HEK293 (cell line): ENCODE data around the gene REEP6.

Experiments
- ELK4 ChIP-seq: IDR thresholded peaks from 2 replicates; pipeline ENCODE4 v1.6.1; 2011; ENCODE audit warnings: mild to moderate bottlenecking, low read depth, low read length, borderline replicate concordance
- GLIS2 ChIP-seq: fragments of 450-650 bp; formaldehyde crosslinking; IDR thresholded peaks from 2 replicates; pipeline ENCODE4 v1.5.1; 2016; ENCODE audit warnings: missing biosample characterization, missing genetic modification characterization
- KLF8 ChIP-seq: fragments of 450-650 bp; formaldehyde crosslinking; IDR thresholded peaks from 2 replicates; pipeline ENCODE4 v1.5.1; 2016; ENCODE audit warnings: missing biosample characterization, missing genetic modification characterization
- MEIS1 ChIP-seq: sonication (generic); formaldehyde crosslinking; IDR thresholded peaks from 2 replicates; pipeline ENCODE4 v1.8.1; 2022; ENCODE audit warnings: missing genetic modification reagents, mild to moderate bottlenecking, borderline replicate concordance
- OVOL3 ChIP-seq: fragments of 450-650 bp; formaldehyde crosslinking; IDR thresholded peaks from 2 replicates; pipeline ENCODE4 v1.5.1; 2016; ENCODE audit warnings: missing biosample characterization, missing genetic modification characterization
- PBX3 ChIP-seq: sonication (generic); formaldehyde crosslinking; IDR thresholded peaks from 2 replicates; pipeline ENCODE4 v1.8.1; 2022; ENCODE audit warnings: mild to moderate bottlenecking, moderate library complexity, missing genetic modification reagents
- PRDM1 ChIP-seq: fragments of 450-650 bp; formaldehyde crosslinking; IDR thresholded peaks from 2 replicates; pipeline ENCODE4; 2016; ENCODE audit warnings: missing biosample characterization, missing genetic modification characterization
- TCF7L2 ChIP-seq: IDR thresholded peaks from 2 replicates; pipeline ENCODE4 v1.6.1; 2011; ENCODE audit warnings: low read depth, mild to moderate bottlenecking, inconsistent platforms, low read length, moderate library complexity, borderline replicate concordance
- ZBTB11 ChIP-seq: fragments of 450-650 bp; formaldehyde crosslinking; conservative IDR thresholded peaks from 2 replicates; pipeline ENCODE4 v1.5.1; 2016; ENCODE audit warnings: low read depth, missing biosample characterization, missing genetic modification characterization
- ZBTB20 ChIP-seq: fragments of 450-650 bp; formaldehyde crosslinking; IDR thresholded peaks from 2 replicates; pipeline ENCODE4 v1.5.1; 2016; ENCODE audit warnings: missing biosample characterization, missing genetic modification characterization
- ZEB2 ChIP-seq: fragments of 450-650 bp; formaldehyde crosslinking; IDR thresholded peaks from 2 replicates; pipeline ENCODE4 v1.5.1; 2016; ENCODE audit warnings: missing biosample characterization, missing genetic modification characterization
- ZFHX2 ChIP-seq: fragments of 450-650 bp; formaldehyde crosslinking; conservative IDR thresholded peaks from 2 replicates; pipeline ENCODE4 v1.5.1; 2016; ENCODE audit warnings: missing biosample characterization, missing genetic modification characterization
- ZFP37 ChIP-seq: fragments of 450-650 bp; formaldehyde crosslinking; IDR thresholded peaks from 2 replicates; pipeline ENCODE4 v1.5.1; 2016; ENCODE audit warnings: missing biosample characterization, missing genetic modification characterization
- ZNF132 ChIP-seq: fragments of 450-650 bp; formaldehyde crosslinking; IDR thresholded peaks from 2 replicates; pipeline ENCODE4 v1.5.1; 2017; ENCODE audit warnings: missing biosample characterization, missing genetic modification characterization, borderline replicate concordance
- ZNF266 ChIP-seq: fragments of 450-650 bp; formaldehyde crosslinking; IDR thresholded peaks from 2 replicates; pipeline ENCODE4 v1.5.1; 2016; ENCODE audit warnings: missing biosample characterization, missing genetic modification characterization, low read depth
- ZNF311 ChIP-seq: fragments of 450-650 bp; formaldehyde crosslinking; IDR thresholded peaks from 2 replicates; pipeline ENCODE4 v1.5.1; 2017; ENCODE audit warnings: missing biosample characterization, missing genetic modification characterization, borderline replicate concordance
- ZNF362 ChIP-seq: fragments of 450-650 bp; formaldehyde crosslinking; IDR thresholded peaks from 2 replicates; pipeline ENCODE4 v1.5.1; 2016; ENCODE audit warnings: missing biosample characterization, missing genetic modification characterization
- ZNF473 ChIP-seq: fragments of 450-650 bp; formaldehyde crosslinking; IDR thresholded peaks from 2 replicates; pipeline ENCODE4 v1.5.1; 2017; ENCODE audit warnings: missing biosample characterization, missing genetic modification characterization
- ZNF513 ChIP-seq: fragments of 450-650 bp; IDR thresholded peaks from 2 replicates; pipeline ENCODE4 v1.5.1; 2018; ENCODE audit warnings: missing biosample characterization, missing genetic modification characterization
- ZNF549 ChIP-seq: fragments of 450-650 bp; IDR thresholded peaks from 2 replicates; pipeline ENCODE4 v1.5.1; 2018; ENCODE audit warnings: missing biosample characterization, missing genetic modification characterization, mild to moderate bottlenecking, inconsistent platforms, moderate library complexity
- ZNF571 ChIP-seq: fragments of 450-650 bp; formaldehyde crosslinking; IDR thresholded peaks from 2 replicates; pipeline ENCODE4 v1.5.0; 2017; ENCODE audit warnings: missing biosample characterization, missing genetic modification characterization
- ZNF600 ChIP-seq: fragments of 450-650 bp; formaldehyde crosslinking; IDR thresholded peaks from 2 replicates; pipeline ENCODE4 v1.5.1; 2016; ENCODE audit warnings: missing biosample characterization, missing genetic modification characterization
- ZNF677 ChIP-seq: fragments of 450-650 bp; IDR thresholded peaks from 2 replicates; pipeline ENCODE4 v1.5.0; 2018; ENCODE audit warnings: missing biosample characterization, mild to moderate bottlenecking, missing genetic modification characterization, moderate library complexity
- ZNF76 ChIP-seq: fragments of 450-650 bp; formaldehyde crosslinking; IDR thresholded peaks from 2 replicates; pipeline ENCODE4; 2016; ENCODE audit warnings: low read depth, missing biosample characterization, missing genetic modification characterization, borderline replicate concordance
- ZNF776 ChIP-seq: fragments of 450-650 bp; formaldehyde crosslinking; IDR thresholded peaks from 2 replicates; pipeline ENCODE4 v1.5.0; 2017; ENCODE audit warnings: missing biosample characterization, missing genetic modification characterization, borderline replicate concordance
- ZNF830 ChIP-seq: fragments of 450-650 bp; IDR thresholded peaks from 2 replicates; pipeline ENCODE4 v1.5.0; 2018; ENCODE audit warnings: missing biosample characterization, missing genetic modification characterization, low read depth, mild to moderate bottlenecking, moderate library complexity
- TF ChIP-seq, protein P1 (sequence below): fragments of 450-650 bp; formaldehyde crosslinking; IDR thresholded peaks from 2 replicates; pipeline ENCODE4 v1.5.1; 2017; ENCODE audit warnings: missing biosample characterization, missing genetic modification characterization
- TF ChIP-seq, protein P2 (sequence below): fragments of 450-650 bp; formaldehyde crosslinking; IDR thresholded peaks from 2 replicates; pipeline ENCODE4 v1.5.1; 2016; ENCODE audit warnings: missing biosample characterization, missing genetic modification characterization

The REEP6 gene

DNA sequence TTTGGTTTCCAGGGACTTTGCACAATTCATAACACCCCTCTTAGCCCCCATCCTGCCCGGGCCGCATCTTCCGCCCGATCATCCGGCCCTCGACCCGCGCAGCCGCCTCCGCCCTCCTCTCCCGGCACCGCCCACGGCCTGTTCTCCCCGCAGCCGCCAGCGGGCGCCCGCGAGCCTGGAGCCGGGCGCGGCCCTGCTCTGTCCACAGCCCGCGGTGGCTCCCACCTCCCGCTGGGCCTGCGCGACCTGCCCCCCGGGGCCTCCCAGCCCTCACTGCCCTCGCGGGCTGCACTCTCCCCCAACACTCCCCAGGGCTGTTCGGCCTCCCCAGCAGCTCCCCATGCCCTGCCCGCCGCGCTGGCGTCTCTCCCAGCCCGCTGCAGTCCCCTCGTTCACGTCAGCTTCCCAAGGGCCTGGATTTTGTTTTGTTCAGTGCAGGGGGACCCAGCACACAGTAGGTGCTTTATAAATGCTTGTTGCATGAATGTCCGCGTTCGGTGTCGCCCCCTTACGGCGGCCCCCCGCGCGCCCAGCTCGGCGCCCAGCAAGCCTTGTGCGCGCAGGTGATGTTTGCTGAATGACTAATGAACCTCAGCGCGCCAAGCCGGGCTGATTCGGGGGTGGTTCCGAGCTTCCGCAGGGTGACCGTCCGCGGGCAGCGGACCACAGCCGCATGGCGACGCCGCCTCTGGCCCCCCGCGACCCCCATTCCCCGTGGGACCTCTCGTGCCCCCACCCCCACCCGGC, 45.6 kb upstream of the REEP6 start (continued):
- peak; percentile 39 for TF ChIP-seq ZNF600 (tag by site-specific recombination)
- no peak for TF ChIP-seq PRDM1
- no peak for TF ChIP-seq ZNF830 (tag by site-specific recombination)
- TF ChIP-seq OVOL3: no peak
- TF ChIP-seq ZNF549 (tag by site-specific recombination): no peak
- no peak for TF ChIP-seq ELK4
- TF ChIP-seq KLF8 (tag by site-specific recombination): peak; percentile 87
- TF ChIP-seq ZNF571 (tag by site-specific recombination): no peak
- no peak for TF ChIP-seq ZNF311
- no peak for TF ChIP-seq MEIS1 (CRISPR knock-in tag)
- TF ChIP-seq, protein P1, sequence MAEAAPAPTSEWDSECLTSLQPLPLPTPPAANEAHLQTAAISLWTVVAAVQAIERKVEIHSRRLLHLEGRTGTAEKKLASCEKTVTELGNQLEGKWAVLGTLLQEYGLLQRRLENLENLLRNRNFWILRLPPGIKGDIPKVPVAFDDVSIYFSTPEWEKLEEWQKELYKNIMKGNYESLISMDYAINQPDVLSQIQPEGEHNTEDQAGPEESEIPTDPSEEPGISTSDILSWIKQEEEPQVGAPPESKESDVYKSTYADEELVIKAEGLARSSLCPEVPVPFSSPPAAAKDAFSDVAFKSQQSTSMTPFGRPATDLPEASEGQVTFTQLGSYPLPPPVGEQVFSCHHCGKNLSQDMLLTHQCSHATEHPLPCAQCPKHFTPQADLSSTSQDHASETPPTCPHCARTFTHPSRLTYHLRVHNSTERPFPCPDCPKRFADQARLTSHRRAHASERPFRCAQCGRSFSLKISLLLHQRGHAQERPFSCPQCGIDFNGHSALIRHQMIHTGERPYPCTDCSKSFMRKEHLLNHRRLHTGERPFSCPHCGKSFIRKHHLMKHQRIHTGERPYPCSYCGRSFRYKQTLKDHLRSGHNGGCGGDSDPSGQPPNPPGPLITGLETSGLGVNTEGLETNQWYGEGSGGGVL (tag by site-specific recombination): peak; percentile 82
- TF ChIP-seq ZBTB11 (tag by site-specific recombination): no peak; the same call in 1 of the 2 replicates
- no peak for TF ChIP-seq ZNF513 (tag by site-specific recombination)
- TF ChIP-seq, protein P2, sequence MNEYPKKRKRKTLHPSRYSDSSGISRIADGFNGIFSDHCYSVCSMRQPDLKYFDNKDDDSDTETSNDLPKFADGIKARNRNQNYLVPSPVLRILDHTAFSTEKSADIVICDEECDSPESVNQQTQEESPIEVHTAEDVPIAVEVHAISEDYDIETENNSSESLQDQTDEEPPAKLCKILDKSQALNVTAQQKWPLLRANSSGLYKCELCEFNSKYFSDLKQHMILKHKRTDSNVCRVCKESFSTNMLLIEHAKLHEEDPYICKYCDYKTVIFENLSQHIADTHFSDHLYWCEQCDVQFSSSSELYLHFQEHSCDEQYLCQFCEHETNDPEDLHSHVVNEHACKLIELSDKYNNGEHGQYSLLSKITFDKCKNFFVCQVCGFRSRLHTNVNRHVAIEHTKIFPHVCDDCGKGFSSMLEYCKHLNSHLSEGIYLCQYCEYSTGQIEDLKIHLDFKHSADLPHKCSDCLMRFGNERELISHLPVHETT: peak; percentile 58; the same call in 1 of the 2 replicates
- peak; percentile 96 for TF ChIP-seq GLIS2 (tag by site-specific recombination)
- TF ChIP-seq ZBTB20 (tag by site-specific recombination): peak; percentile 84
- TF ChIP-seq TCF7L2: no peak
- no peak for TF ChIP-seq PBX3 (CRISPR knock-in tag)
- peak; percentile 20; the same call in 1 of the 2 replicates for TF ChIP-seq ZFP37 (tag by site-specific recombination)
- TF ChIP-seq ZNF362 (tag by site-specific recombination): no peak
- peak; percentile 34; the same call in 1 of the 2 replicates for TF ChIP-seq ZNF677 (tag by site-specific recombination)
- TF ChIP-seq ZNF473 (tag by site-specific recombination): no peak
- no peak for TF ChIP-seq ZNF266 (tag by site-specific recombination)
- TF ChIP-seq ZFHX2 (tag by site-specific recombination): peak; percentile 98
- TF ChIP-seq ZNF76 (tag by site-specific recombination): 0 out of 2 replicates have a peak, but pooled peaks have one; percentile 65
- TF ChIP-seq ZNF776: no peak
- TF ChIP-seq ZEB2: peak; percentile 92
- TF ChIP-seq ZNF132: no peak
